ENCODE results near the gene PLK5.
"Not testable (repeated sequence)": the region's sequence is repeated elsewhere in the genome, so short reads cannot be mapped to it uniquely, and the experiment has no call there.

The PLK5 gene

DNA sequence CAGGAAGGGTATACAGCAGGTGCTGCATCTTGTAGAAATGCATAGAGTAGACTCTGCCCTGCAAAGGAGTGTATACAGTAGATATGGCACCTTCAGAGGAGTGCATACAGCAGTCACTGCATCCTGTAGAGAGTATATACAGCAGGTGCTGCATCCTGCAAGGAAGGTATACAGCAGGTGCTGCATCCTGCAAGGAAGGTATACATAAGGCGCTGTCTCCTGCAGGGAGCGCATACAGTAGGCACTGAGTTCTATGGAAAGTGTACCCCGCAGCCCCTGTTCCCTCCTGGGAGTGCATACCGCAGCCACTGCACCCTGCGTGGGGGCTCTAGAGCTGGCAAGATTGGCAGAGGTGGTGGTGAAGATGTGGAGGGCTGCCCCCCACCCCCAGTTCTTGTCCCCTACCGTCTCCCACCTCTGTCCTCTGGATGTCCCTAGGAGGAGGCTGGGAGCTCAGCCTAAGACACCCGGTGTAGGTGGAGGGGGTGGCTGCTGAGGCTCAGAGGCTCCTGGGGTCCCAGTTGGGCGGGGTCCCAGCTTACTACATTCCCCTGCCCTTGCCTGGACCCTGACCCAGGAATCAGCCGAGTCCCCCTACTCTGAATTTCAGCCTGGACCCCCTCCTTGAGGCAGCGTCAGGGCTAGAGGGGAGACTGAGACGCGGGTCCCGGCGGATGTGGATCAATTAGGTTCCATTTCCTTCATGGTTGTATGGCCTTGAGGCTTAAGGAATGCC lies 8.7 kb upstream of the PLK5 start:
- Histone ChIP-seq H3K36me3 (replicated peaks) (no peaks in the 10 kb centered on the region), H3K27me3 (replicated peaks) (no peaks in the 10 kb centered on the region), H3K27ac (no peak overlapping the region), H3K4me3 (ENCODE audit: low read depth, low read length) (no peak overlapping the region)
- in situ Hi-C loops (cut with HindIII; ENCODE audit: low pct_ligation_motif_present, low sequenced_read_pairs) = no loop called here
- TF ChIP-seq, protein P1, sequence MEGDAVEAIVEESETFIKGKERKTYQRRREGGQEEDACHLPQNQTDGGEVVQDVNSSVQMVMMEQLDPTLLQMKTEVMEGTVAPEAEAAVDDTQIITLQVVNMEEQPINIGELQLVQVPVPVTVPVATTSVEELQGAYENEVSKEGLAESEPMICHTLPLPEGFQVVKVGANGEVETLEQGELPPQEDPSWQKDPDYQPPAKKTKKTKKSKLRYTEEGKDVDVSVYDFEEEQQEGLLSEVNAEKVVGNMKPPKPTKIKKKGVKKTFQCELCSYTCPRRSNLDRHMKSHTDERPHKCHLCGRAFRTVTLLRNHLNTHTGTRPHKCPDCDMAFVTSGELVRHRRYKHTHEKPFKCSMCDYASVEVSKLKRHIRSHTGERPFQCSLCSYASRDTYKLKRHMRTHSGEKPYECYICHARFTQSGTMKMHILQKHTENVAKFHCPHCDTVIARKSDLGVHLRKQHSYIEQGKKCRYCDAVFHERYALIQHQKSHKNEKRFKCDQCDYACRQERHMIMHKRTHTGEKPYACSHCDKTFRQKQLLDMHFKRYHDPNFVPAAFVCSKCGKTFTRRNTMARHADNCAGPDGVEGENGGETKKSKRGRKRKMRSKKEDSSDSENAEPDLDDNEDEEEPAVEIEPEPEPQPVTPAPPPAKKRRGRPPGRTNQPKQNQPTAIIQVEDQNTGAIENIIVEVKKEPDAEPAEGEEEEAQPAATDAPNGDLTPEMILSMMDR (IDR thresholded peaks at IDR 0.05; ENCODE audit: low read depth, low read length, missing control alignments) = no peak
- DNase-seq = no peak

DNA sequence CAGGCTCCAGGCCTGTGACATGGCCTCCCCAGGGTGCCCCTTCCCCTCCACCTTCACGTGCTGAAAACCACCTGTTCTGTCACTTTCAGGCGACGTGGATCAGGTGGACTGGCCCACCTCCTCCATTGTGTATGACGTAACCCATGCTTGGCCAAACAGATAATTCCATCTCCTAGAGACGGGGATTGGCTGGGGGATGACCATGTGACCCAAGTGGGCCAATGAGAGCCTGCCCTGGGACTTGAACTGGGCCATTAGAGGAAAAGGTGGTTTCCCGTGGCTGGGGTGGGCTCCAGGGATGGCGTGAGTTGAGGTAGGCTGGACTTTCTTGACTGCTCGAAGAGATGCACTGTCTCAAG lies 7.5 kb upstream of the PLK5 start:
- no peak for DNase-seq
- in situ Hi-C loops (cut with HindIII; ENCODE audit: low pct_ligation_motif_present, low sequenced_read_pairs) = no loop called here
- Histone ChIP-seq H3K27ac (no peak overlapping the region), H3K27me3 (replicated peaks) (no peaks in the 10 kb centered on the region), H3K4me3 (ENCODE audit: low read depth, low read length) (no peak overlapping the region), H3K36me3 (replicated peaks) (no peaks in the 10 kb centered on the region)
- TF ChIP-seq, protein P1 (IDR thresholded peaks at IDR 0.05; ENCODE audit: low read depth, low read length, missing control alignments) = no peak

DNA sequence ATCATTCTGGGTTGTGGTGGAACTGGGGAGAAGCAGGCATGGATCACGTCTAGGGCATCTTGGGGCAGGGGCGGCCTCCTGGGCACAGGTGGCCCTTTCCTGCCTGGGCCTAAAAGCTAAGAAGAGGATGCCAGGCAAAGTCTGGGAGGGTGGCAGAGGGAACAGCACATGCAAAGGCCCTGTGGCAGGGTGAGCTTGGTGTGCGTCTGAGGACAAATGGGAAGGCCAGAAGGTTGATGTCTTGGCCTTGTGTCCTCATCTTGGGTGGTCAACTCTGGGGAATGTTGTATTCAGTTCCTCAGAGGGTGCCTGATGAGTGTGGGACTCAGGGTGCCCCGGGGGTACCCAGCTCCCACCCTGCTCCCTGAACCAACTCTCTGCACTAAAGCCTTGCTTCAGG lies 5.4 kb upstream of the PLK5 start:
- H3K27me3 ChIP-seq (replicated peaks) = peaks cover 10% of the 10 kb centered on the region
- no peak overlapping the region for H3K4me3 ChIP-seq (ENCODE audit: low read depth, low read length)
- TF ChIP-seq, protein P1 (IDR thresholded peaks at IDR 0.05; ENCODE audit: low read depth, low read length, missing control alignments) = no peak
- in situ Hi-C loops (cut with HindIII; ENCODE audit: low pct_ligation_motif_present, low sequenced_read_pairs) = no loop called here
- DNase-seq = no peak
- H3K27ac ChIP-seq = no peak overlapping the region
- H3K36me3 ChIP-seq (replicated peaks) = no peaks in the 10 kb centered on the region

DNA sequence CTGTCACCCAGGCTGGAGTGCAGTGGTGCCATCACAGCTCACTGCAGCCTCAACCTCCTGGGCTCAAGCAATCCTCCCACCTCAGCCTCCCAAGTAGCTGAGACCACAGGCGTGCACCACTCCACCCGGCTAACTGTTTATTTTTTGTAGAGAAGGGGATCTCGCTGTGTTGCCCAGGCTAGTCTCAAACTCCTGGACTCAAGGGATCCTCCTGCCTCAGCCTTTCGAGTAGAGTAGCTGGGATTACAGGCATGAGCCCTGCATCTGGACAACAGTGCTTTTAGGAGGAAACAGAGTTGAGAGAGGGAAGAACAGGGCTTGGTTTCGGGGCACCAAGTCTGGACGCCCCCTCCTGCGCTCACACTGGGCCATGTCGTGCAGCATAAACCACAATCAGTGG lies 4.1 kb upstream of the PLK5 start:
- peaks cover 21% of the 10 kb centered on the region for H3K27me3 ChIP-seq (replicated peaks)
- H3K36me3 ChIP-seq (replicated peaks); H3K27ac ChIP-seq; in situ Hi-C loops (cut with HindIII; ENCODE audit: low pct_ligation_motif_present, low sequenced_read_pairs); H3K4me3 ChIP-seq (ENCODE audit: low read depth, low read length); DNase-seq: not testable (repeated sequence)

DNA sequence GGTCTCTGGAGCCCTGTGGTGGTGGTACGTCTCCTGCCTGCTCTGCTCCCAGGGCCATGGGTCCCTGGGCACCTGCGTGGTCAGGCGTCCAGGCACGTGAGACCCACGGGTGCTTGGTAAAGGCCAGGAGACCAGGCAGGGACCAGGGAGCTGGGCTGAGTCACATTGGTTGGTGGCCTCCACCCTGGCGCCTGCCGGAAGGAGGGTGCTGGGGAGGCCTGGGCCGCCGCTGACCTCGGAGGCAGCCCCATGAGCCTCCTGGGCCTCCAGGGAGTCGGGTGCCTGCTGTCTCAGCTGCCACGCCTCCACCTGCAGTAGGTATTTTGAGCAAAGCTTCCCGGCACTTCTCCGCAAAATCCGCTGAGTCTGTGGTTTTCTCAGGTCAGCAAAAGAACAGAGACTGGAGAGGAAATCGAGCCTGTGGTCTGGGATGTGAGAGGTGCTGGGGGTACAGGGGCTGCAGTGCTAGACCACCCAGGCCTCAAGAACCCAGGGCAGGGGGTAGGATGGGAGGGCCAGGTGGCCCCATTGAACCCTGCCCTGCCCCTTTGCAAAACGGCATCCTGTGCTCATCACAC lies 3.6 kb upstream of the PLK5 start:
- Histone ChIP-seq H3K36me3 (replicated peaks) (no peaks in the 10 kb centered on the region), H3K27me3 (replicated peaks) (peaks cover 26% of the 10 kb centered on the region), H3K4me3 (ENCODE audit: low read depth, low read length) (no peak overlapping the region), H3K27ac (no peak overlapping the region)
- TF ChIP-seq, protein P1 (IDR thresholded peaks at IDR 0.05; ENCODE audit: low read depth, low read length, missing control alignments) = no peak
- DNase-seq = no peak
- in situ Hi-C loops (cut with HindIII; ENCODE audit: low pct_ligation_motif_present, low sequenced_read_pairs) = no loop called here

DNA sequence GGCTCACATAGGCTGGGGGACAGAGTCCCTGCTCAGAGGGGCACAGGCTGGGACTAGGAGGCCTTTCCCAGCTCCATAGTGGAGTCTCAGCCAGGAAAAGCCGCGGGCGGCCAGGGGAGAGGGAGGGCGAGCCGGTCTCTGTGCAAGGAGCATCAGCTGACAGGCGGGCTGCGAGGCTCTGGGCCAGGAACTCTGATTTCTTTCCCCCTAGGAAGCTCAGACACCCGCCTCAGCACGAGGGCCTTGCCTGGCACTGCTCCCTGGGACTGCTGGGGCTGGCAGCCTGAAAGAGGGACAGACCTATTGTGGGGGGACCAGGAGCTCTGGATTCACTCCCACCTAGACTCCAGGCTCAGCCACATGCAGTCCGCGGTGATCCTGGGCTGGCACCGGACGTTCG lies 2.2 kb upstream of the PLK5 start:
- peaks cover 30% of the 10 kb centered on the region for H3K27me3 ChIP-seq (replicated peaks)
- TF ChIP-seq, protein P1 (IDR thresholded peaks at IDR 0.05; ENCODE audit: low read depth, low read length, missing control alignments) = no peak
- no peaks in the 10 kb centered on the region for H3K36me3 ChIP-seq (replicated peaks)
- in situ Hi-C loops (cut with HindIII; ENCODE audit: low pct_ligation_motif_present, low sequenced_read_pairs) = no loop called here
- DNase-seq = no peak
- H3K4me3 ChIP-seq (ENCODE audit: low read depth, low read length) = no peak overlapping the region
- no peak overlapping the region for H3K27ac ChIP-seq

Measured in brain microvascular endothelial cell (primary cell).